Measurements from ENCODE around the gene ERAP2. TPM values are rescaled to one million over a fixed set of nuclear protein-coding genes. Genes with fewer than 3 reads are reported as not detected.

Gene ERAP2
- polyA plus RNA-seq, 1 donor from 2014 or later: not detected

- TF ChIP-seq POLR2AphosphoS5 (IDR thresholded peaks at IDR 0.05) (no peak), MXI1 (conservative IDR thresholded peaks at IDR 0.05; ENCODE audit: poor library complexity, severe bottlenecking) (no peak), TAF1 (IDR thresholded peaks at IDR 0.05; ENCODE audit: low read depth) (no peak), RAD21 (conservative IDR thresholded peaks at IDR 0.05) (peak; percentile 69), EZH2 (IDR thresholded peaks at IDR 0.05; ENCODE audit: borderline replicate concordance, insufficient read depth, low read length, poor library complexity, severe bottlenecking) (no peak), REST (IDR thresholded peaks at IDR 0.05; ENCODE audit: borderline replicate concordance) (no peak), CTCF (IDR thresholded peaks at IDR 0.05; ENCODE audit: poor library complexity, severe bottlenecking) (peak; percentile 68), SMC3 (conservative IDR thresholded peaks at IDR 0.05; ENCODE audit: poor library complexity) (peak; percentile 73), EP300 (conservative IDR thresholded peaks at IDR 0.05; ENCODE audit: poor library complexity, severe bottlenecking) (no peak)
- Histone ChIP-seq H3K27ac (ENCODE audit: low read length) (no peak overlapping the region), H3F3A (ENCODE audit: insufficient read depth, low read length, poor library complexity, severe bottlenecking) (no peaks in the 10 kb centered on the region), H3K9ac (ENCODE audit: low read length) (no peak overlapping the region), H3K79me2 (replicated peaks; ENCODE audit: insufficient read depth, low read length) (no peaks in the 10 kb centered on the region), H3K27me3 (ENCODE audit: insufficient read depth, low read depth, low read length) (no peaks in the 10 kb centered on the region), H4K20me1 (ENCODE audit: insufficient read depth) (no peaks in the 10 kb centered on the region), H3K4me3 (ENCODE audit: low read length) (no peak overlapping the region), H2AFZ (ENCODE audit: low read depth, low read length) (no peak overlapping the region), H3K9me3 (ENCODE audit: low read length) (no peaks in the 10 kb centered on the region), H3K4me2 (ENCODE audit: low read length) (no peak overlapping the region), H3K9me2 (ENCODE audit: insufficient read depth, low read length) (no peaks in the 10 kb centered on the region), H3K36me3 (ENCODE audit: insufficient read depth, low read length) (no peaks in the 10 kb centered on the region)
These were observed 7.5 kb upstream of the ERAP2 start for GRCh38 chr5:96868603-96869371.

- Histone ChIP-seq H3K79me2 (replicated peaks; ENCODE audit: insufficient read depth, low read length) (no peaks in the 10 kb centered on the region), H3K36me3 (ENCODE audit: insufficient read depth, low read length) (no peaks in the 10 kb centered on the region), H4K20me1 (ENCODE audit: insufficient read depth) (no peaks in the 10 kb centered on the region), H3K9ac (ENCODE audit: low read length) (no peak overlapping the region), H3K4me2 (ENCODE audit: low read length) (no peak overlapping the region), H3K9me2 (ENCODE audit: insufficient read depth, low read length) (no peaks in the 10 kb centered on the region), H3K9me3 (ENCODE audit: low read length) (no peaks in the 10 kb centered on the region), H2AFZ (ENCODE audit: low read depth, low read length) (no peak overlapping the region), H3F3A (ENCODE audit: insufficient read depth, low read length, poor library complexity, severe bottlenecking) (no peaks in the 10 kb centered on the region), H3K27me3 (ENCODE audit: insufficient read depth, low read depth, low read length) (no peaks in the 10 kb centered on the region), H3K4me3 (ENCODE audit: low read length) (no peak overlapping the region), H3K27ac (ENCODE audit: low read length) (no peak overlapping the region)
- TF ChIP-seq MXI1 (conservative IDR thresholded peaks at IDR 0.05; ENCODE audit: poor library complexity, severe bottlenecking): no peak
- TF ChIP-seq EP300 (conservative IDR thresholded peaks at IDR 0.05; ENCODE audit: poor library complexity, severe bottlenecking): no peak
- TF ChIP-seq SMC3 (conservative IDR thresholded peaks at IDR 0.05; ENCODE audit: poor library complexity): no peak
- no peak for TF ChIP-seq RAD21 (conservative IDR thresholded peaks at IDR 0.05)
- TF ChIP-seq EZH2 (IDR thresholded peaks at IDR 0.05; ENCODE audit: borderline replicate concordance, insufficient read depth, low read length, poor library complexity, severe bottlenecking): no peak
- no peak for TF ChIP-seq TAF1 (IDR thresholded peaks at IDR 0.05; ENCODE audit: low read depth)
- no peak for TF ChIP-seq REST (IDR thresholded peaks at IDR 0.05; ENCODE audit: borderline replicate concordance)
- TF ChIP-seq POLR2AphosphoS5 (IDR thresholded peaks at IDR 0.05): no peak
- no peak for TF ChIP-seq CTCF (IDR thresholded peaks at IDR 0.05; ENCODE audit: poor library complexity, severe bottlenecking)
These were observed 7.0 kb upstream of the ERAP2 start for GRCh38 chr5:96869372-96869641.
